Midbrain (tissue), 1 donor: Measurements from ENCODE around the gene FOSB.

Experiments
- DNase-seq: peaks from one replicate; lab custom pipeline; 2025; lab: John Stamatoyannopoulos, UW

FOSB gene

DNA sequence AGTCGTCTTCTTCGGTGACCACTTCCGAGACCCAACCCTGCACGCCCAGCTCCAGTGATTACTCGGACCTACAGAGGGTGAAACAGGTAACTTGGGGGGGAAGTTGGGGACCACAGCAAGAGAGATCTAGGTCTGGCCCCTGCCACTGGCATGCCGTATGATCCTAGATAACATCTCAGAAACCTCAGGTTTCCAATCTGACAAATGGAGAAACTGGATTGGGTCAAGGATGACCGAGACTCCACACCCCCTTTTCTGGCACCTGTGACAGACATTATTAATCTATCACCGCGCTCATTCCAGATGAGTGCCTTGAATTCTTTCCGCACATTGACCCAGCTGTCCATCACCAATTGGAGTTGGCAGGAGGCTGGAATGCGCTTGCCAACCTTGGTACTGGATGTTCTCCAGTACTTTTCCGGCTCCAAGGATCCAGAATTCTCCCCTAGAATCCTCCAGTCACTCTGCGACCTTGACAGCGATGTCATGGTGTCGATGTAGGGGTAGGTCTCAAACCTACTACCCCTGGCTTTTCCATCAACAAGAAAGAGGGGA is 56.9 kb downstream of the FOSB start:
- peak; percentile 50 for DNase-seq
